ENCODE results near the gene EXTL1.

EXTL1 gene

GRCh38 chr1:26009796-26010447, 11.7 kb upstream of the EXTL1 start:
- H3K4me3 ChIP-seq (ENCODE audit: low read length): no peak overlapping the region
- TF ChIP-seq CTCF (conservative IDR thresholded peaks at IDR 0.05; ENCODE audit: low read depth, low read length): peak; percentile 48
- DNase-seq (ENCODE audit: low read depth): no peak

- no peak for DNase-seq (ENCODE audit: low read depth)
- no peak for TF ChIP-seq CTCF (conservative IDR thresholded peaks at IDR 0.05; ENCODE audit: low read depth, low read length)
- H3K4me3 ChIP-seq (ENCODE audit: low read length): no peak overlapping the region
Measured at GRCh38 chr1:26010825-26011224, 10.8 kb upstream of the EXTL1 start.

DNA sequence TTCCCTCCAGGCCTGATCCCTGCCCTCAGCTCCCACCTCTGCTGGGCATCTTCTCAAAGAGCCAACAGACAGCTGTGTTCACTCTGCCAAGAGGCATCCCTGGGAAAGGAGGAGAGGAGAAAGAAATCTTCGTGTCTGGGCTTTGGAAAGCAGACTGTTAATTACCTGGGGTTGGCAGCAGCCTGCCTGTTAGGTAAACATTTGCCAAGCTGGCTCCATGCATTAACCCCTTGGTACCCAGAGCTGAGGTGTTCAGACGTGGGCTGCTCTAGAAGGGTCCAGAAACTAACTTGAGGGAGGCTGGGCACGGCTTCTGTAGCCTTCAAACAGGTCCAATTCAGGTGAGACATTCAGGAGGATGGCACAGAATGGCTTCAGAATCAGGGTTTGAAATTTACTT, 8.7 kb upstream of the EXTL1 start:
- no peak overlapping the region for H3K4me3 ChIP-seq (ENCODE audit: low read length)
- no peak for TF ChIP-seq CTCF (conservative IDR thresholded peaks at IDR 0.05; ENCODE audit: low read depth, low read length)
- no peak for DNase-seq (ENCODE audit: low read depth)

DNA sequence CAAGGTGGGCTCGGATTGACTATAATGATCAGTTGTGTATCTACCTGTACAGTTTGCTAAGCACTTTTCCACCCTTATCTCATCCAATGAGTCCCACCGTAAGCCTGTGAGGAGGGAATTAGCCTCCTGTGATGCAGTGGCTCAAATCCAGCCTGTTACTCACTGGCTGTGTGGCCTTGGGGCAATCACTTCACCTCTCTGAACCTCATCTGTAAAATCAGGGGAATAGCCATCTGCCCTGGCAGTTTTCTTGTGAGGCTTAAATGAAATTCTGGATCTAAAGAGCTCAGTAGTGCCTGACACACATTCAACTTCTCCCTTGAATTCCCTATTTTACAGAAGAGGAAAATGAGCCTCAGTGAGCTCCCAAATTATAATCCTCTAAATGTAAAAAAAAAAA, 7.4 kb upstream of the EXTL1 start:
- TF ChIP-seq CTCF (conservative IDR thresholded peaks at IDR 0.05; ENCODE audit: low read depth, low read length): no peak
- H3K4me3 ChIP-seq (ENCODE audit: low read length): no peak overlapping the region
- DNase-seq (ENCODE audit: low read depth): no peak

GRCh38 chr1:26015358-26015757, 6.2 kb upstream of the EXTL1 start:
- no peak overlapping the region for H3K4me3 ChIP-seq (ENCODE audit: low read length)
- no peak for TF ChIP-seq CTCF (conservative IDR thresholded peaks at IDR 0.05; ENCODE audit: low read depth, low read length)
- no peak for DNase-seq (ENCODE audit: low read depth)

GRCh38 chr1:26016258-26016952, 5.2 kb upstream of the EXTL1 start:
- H3K4me3 ChIP-seq (ENCODE audit: low read length): no peak overlapping the region
- DNase-seq (ENCODE audit: low read depth): no peak
- no peak for TF ChIP-seq CTCF (conservative IDR thresholded peaks at IDR 0.05; ENCODE audit: low read depth, low read length)

GRCh38 chr1:26016953-26017545, 4.5 kb upstream of the EXTL1 start:
- H3K4me3 ChIP-seq (ENCODE audit: low read length): no peak overlapping the region
- no peak for DNase-seq (ENCODE audit: low read depth)
- TF ChIP-seq CTCF (conservative IDR thresholded peaks at IDR 0.05; ENCODE audit: low read depth, low read length): no peak
